Stimulated activated CD8-positive, alpha-beta memory T cell treated with anti-CD3 and anti-CD28 coated beads, Interleukin-15, amount 100 ng/mL, for 4 hours (primary cell): ENCODE data around the gene USP21.

Experiments
- DNase-seq, 2 donors: peaks; one replicate each; pipeline ENCODE4 v3.0.0-alpha.2; 2020; ENCODE audit warnings: low read depth in 2 of 2

Gene USP21

GRCh38 chr1:161193561-161194235, 34.4 kb downstream of the USP21 start:
- DNase-seq, result no peak

DNA sequence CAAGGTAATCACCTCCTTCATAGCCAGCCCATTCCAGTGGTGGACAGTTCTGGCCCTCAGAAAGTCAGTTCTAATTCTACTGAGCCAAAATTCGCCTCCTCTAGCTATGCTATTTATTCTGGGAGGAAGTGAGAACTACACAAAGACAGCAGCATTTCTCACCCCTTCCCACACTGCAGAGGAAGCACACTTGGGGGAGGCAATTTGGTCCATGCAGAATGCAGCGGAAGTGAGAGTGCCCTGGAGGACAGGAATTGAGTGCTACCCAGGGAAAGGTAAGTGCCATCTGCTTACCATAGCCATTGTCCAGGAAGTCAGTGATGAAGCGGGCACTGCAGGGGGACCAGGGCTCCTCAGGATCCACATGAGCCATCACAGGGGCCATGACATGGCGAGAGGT, 35.9 kb downstream of the USP21 start:
- DNase-seq, result no peak

DNA sequence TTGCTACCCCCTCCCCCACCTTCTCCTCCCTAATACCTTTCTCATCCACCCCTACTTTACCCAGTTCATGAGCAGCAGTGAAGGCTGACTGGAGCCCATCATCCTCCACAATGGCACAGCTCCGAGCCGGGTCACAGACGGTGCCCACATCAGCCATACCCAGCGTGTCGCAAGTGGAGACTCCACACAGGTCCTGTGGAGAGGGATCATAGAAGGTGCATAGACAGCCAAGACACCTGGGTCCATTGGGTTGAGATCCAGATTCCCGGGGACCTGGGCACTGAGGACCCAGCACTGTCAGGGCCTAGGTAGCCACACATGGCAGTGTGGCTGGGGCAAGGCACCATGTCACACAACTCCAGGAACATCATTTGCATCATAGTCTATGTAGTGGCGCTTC, 36.8 kb downstream of the USP21 start:
- DNase-seq, result no peak

GRCh38 chr1:161196521-161197451, 37.5 kb downstream of the USP21 start:
- DNase-seq, result no peak

DNA sequence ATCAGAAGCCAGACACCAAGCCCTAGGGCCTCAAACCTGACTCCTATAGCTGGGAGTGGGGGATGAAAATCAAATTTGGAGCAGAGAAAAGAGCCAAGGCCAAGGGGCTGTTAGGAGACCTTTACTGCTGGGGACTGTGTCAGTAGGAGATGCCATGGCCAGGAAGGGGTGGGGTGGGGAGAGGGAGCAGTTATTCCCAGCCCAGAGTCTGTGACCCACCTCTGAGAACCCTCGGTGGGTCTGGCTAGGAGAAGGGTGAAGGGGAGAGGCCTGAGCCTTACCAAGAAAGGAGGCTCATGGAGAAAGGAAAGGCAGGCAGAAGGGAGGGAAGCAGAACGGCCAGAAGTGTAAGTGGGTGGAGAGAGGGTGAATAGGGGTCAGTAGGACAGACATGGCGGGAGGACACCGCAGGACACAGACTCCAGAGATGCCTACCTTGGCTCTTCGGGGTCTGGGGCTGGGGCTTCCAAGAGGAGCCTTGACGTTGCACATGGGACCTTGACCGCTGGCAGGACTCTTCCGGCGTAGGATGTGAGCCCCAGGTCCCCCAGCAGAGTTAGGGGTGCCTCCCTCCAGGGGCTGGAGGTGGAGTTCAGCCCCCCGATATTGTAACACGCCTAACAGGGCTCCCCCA, 38.4 kb downstream of the USP21 start:
- no peak for DNase-seq

- DNase-seq, result no peak
Observed at GRCh38 chr1:161198194-161198896, 39.0 kb downstream of the USP21 start.

DNA sequence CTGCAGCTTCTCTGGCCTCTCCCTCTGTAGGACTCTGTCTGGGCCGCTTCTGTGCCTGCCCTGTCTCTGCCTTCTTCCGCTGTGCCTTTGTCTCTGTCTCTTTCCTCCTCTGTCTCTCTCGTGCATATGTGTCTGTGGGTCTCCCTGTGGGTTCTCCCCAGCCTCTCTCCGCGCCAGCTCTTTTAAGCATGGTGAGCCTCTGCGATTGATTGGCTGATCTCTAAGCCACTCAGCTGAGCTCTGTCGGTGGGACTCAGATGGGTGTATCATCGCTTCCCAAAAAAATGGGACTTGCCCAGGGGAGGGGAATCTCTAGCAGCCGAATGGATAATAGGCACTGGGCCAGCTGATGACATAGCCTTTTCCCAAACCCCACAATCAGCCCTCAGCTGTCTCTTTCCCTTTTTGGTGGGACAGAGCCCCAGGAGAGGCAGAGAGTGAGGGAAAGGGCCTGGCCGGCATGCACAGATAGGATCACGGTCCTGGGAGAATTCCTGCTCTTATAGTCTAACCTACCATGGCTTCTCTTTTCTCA, 39.7 kb downstream of the USP21 start, which contains the start of gene ADAMTS4:
Gene ADAMTS4 (minus strand): TSS at position 158 of the 535 bp plus-strand sequence. CDS start 427 bp downstream, outside the sequence.
- no peak for DNase-seq

GRCh38 chr1:161199506-161200139, 40.3 kb downstream of the USP21 start:
- no peak for DNase-seq

GRCh38 chr1:161200421-161200991, 41.2 kb downstream of the USP21 start:
- no peak for DNase-seq

DNA sequence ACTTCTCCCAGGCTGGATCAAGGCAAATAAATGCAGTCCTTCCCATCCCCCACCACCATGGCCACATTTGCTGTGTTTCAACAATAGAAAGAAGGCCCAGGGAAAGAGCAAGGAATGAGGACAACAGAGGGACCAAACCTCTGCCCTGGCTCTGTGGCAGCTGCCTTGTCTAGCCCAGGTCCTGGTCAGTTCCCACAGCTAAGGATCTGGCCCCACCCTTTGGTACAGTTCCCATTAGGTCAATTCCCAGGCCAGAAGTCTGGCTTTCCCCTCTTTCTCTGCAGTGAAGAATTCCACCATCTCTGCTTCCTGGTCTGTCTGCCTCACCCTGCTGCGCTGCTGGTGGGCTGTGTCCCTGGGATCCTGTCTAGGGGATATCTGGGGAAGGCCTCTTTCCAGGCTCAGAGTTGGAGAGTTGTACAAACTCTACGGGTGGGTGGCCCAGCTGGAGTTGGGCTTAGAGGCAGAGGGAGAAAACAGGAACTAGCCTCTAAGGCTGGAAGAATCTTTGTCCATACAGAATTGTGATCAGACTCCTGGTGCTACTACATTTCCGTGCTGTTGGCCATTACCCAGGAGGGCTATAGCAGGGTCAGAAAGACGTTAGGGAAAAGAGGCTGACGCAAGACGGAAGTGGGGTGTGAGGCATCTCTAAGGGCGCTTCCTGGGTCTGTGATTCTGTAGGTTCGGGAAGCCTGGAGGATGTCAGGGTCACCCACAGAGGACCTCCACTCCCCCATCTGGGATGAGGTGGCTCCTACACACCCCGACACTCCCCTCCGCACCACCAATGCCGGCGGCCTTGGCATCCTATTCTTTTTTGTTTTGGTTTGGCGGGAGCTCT, 41.9 kb downstream of the USP21 start:
- no peak for DNase-seq

- DNase-seq, result peak; percentile 89 to 95
Observed at GRCh38 chr1:161201836-161202712, 42.8 kb downstream of the USP21 start, which contains the start of gene NDUFS2. Gene NDUFS2, plus strand, starts transcription at chr1:161202367. Its CDS starts 19 bp downstream, at chr1:161202386.

DNA sequence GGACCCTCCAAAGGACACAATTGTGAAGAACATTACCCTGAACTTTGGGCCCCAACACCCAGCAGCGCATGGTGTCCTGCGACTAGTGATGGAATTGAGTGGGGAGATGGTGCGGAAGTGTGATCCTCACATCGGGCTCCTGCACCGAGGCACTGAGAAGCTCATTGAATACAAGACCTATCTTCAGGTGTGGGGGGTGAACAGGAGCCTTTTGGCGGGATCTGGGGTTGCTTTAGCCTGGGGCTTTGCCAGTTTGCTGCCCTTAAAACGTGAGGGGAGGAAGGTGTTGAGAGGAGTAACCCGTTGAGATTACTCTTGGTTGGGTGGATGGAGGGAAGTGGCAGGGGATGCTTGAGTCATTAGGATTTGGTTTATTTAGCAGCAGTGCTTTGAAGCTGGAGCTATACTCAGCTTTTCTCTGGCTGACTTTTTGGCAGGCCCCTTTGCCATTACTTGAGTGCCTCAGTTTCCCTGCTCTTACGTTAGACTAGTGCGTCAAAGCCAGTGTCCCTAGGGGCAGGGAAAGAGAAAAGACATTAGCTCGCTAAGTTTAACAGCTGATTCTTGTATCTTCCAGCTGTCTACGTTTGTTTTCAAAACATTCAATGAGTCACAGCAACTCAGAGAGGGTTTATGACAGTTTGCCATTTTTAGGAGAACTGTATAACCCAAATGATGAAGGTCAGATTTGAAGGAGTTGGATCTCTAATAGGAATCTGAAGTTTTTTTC, 47.3 kb downstream of the USP21 start:
- no peak for DNase-seq

DNA sequence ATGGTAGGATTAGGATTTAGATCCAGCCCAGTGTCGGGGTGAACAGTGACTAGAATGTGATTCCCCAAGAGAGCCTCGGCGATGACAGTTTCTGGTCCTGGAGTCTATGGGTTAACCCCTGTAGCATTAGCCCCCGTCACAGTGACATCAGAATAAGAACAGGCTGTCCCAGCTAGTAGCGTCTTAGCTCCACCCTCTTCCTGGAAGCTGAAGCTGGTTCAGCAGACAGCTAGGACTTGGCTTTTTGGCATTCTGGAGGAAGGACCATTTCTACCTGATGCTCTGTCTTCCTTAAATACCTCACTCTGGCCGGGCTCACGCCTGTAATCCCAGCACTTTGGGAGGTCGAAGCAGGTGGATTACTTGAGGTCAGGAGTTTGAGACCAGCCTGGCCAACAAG, 47.9 kb downstream of the USP21 start:
- DNase-seq, result no peak

DNA sequence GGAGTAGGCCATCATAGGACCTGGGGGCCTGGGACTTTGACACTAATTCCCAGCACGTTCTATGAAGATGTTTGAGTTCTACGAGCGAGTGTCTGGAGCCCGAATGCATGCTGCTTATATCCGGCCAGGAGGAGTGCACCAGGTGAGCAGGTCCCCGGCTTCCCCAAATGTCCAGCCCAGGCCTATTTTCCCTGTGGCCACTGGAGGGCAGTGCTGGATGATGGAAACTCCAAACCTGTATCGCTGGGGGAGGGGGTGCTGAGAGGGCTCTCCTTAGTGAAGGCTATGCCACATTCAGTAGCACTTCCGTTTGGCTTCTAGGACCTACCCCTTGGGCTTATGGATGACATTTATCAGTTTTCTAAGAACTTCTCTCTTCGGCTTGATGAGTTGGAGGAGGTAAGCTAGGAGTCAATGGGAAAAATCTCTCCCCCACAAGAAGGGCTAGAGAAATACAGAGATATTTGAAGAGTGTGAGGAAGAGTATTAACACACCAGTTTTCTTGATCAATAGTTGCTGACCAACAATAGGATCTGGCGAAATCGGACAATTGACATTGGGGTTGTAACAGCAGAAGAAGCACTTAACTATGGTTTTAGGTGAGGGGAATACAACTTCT, 50.6 kb downstream of the USP21 start:
- DNase-seq, result peak in 1 of 2 donors; percentile 47

DNA sequence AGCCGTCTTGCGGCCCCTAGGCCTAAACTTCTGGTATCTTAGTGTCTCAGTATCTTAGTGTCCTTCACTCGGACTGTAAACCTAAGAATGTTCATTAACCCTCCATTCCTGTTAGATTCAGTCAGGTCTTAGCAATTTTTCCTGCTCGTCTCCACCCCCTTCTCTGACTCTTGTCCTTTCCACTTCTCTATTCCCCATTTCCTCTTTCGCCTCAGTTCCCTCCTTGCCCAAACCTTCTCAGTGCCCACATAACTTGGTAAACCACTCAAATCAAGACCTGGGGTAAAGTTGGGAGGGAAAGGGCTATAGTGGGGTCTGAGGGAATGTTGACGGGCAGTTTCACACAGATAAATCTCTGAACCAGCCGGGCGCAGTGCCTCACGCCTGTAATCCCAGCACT, 55.1 kb downstream of the USP21 start:
- no peak for DNase-seq

GRCh38 chr1:161215076-161215475, 55.8 kb downstream of the USP21 start, which contains the start of gene FCER1G:
Gene FCER1G, plus strand, starts transcription at chr1:161215295. Its CDS starts 27 bp downstream, at chr1:161215322.
- no peak for DNase-seq
